Kidney glomerular epithelial cell (primary cell): Measurements from ENCODE around the gene FN3K.

Source experiments
- DNase-seq: peaks from one replicate; lab custom pipeline; 2025; lab: John Stamatoyannopoulos, UW

FN3K gene

DNA sequence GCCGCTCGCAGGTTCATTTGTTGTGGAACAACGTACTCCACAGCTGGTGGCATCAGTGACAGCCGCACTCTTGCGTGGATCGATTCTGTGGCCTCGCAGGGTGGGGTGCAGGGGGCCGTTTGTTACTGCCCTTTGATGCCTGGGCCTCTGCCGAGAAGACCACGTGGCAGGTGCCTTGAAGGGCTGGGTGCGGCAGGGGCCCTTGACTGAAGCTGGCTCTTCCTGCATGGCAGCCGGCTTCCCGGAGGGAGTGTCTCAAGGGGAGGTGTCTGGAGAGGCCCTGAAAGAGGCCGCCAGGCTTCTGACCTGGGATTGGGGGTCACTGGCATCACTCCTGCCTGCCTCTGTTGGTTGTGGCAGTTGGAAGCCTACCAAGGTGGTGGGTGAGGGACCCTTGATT is 60.2 kb downstream of the FN3K start:
- no peak for DNase-seq

DNA sequence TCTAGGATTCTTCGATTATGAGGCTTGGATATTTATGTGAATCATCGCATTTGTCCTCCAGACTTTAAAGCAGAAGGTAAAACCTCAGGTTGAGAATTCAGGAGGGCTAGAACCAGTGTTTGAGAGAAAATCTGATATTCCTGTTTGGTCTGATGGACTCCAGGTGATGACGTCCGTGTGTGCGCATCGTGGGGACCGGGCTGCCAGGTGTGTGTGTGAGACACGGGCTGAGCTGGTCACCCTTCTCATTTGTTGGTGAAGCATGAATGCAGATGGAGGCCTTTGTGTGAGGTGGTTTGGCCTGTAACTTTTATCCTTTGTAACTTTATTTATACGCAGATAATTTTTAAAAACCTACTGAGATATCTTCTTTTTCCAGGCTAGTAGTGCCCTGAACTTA is 61.6 kb downstream of the FN3K start:
- no peak for DNase-seq

DNA sequence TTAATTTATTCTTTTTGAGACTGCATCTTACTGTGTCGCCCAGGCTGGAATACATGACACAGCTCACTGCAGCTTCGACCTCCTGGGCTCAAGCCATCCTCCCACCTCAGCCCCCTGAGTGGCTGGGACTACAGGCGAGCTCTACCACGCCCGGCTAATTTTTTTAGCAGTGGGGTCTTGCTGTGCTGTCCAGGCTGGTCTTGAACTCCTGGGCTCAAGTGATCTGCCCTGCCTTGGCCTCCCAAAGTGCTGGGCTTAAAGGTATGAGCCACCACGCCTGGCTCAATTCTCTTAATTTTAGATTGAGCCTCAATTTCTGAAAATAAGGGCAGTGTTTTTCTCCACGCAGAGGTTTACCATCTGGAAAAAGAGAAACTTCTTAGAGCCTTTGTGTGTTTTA is 63.3 kb downstream of the FN3K start:
- no peak for DNase-seq

DNA sequence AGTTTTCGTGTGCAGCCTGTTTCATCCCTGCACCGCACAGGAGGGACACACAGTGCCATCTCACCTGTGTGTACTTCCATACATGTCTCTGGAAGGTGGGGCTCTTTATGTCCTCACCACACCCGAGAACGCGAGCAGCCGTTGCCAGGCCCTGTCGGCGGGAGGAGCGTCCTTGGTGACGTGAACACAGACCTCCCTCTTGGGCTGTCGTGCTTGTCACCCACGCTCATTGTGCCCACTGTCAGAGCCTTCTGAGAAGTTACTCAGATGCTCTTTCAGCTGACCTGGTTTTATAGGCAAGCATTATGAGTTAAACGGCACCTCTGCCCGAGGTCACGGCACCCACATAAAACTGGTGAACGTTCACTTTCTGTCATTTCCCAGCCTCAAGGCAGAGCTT is 64.2 kb downstream of the FN3K start:
- no peak for DNase-seq
